Gastrocnemius medialis (tissue), 4 donors: ENCODE results near the gene PTPRN2.

Source experiments
- CTCF ChIP-seq, 5 experiments: fragments of 450-650 bp in 3 of 5; fragments of 200-600 bp in 2 of 5; sonication (generic) in 2 of 5; IDR thresholded peaks in 4 of 5; conservative IDR thresholded peaks in 1 of 5; 1 replicate in 4 of 5; 2 replicates in 1 of 5; pipeline ENCODE4 v1.5.1; 2016 to 2019; ENCODE audit warnings: antibody characterized with exemption in 5 of 5, mild to moderate bottlenecking in 3 of 5, moderate library complexity in 3 of 5
- POLR2A ChIP-seq, 2 donors: fragments of 450-650 bp; IDR thresholded peaks; one replicate each; pipeline ENCODE4 v1.6.1; 2017; ENCODE audit warnings: antibody characterized with exemption in 2 of 2, mild to moderate bottlenecking in 2 of 2, moderate library complexity in 2 of 2

- TF ChIP-seq CTCF (IDR thresholded peaks at IDR 0.05 in 4 of 5, conservative IDR thresholded peaks at IDR 0.05 in 1 of 5) (no peak), POLR2A (IDR thresholded peaks at IDR 0.05) (no peak)
Measured at GRCh38 chr7:158452331-158452730, 135.3 kb downstream of the PTPRN2 start.
